ENCODE measurements around the gene VSIG2.

DNA sequence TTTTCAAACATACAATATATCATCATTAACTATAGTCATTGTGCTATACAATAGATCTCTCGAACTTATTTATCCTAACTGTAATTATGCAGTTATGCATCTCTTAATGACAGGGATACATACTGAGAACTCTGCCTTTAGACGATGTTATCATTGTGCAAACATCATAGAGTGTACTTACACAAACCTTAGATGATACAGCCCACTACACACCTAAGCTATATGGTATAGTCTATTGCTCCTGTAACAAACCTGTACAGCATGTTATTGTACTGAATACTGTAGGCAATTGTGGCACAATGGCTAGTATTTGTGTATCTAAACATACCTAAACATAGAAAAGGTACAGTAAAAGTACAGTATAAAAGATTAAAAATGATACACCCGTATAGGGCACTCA, 39.7 kb downstream of the VSIG2 start:
- TF ChIP-seq, protein P1, sequence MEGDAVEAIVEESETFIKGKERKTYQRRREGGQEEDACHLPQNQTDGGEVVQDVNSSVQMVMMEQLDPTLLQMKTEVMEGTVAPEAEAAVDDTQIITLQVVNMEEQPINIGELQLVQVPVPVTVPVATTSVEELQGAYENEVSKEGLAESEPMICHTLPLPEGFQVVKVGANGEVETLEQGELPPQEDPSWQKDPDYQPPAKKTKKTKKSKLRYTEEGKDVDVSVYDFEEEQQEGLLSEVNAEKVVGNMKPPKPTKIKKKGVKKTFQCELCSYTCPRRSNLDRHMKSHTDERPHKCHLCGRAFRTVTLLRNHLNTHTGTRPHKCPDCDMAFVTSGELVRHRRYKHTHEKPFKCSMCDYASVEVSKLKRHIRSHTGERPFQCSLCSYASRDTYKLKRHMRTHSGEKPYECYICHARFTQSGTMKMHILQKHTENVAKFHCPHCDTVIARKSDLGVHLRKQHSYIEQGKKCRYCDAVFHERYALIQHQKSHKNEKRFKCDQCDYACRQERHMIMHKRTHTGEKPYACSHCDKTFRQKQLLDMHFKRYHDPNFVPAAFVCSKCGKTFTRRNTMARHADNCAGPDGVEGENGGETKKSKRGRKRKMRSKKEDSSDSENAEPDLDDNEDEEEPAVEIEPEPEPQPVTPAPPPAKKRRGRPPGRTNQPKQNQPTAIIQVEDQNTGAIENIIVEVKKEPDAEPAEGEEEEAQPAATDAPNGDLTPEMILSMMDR (conservative IDR thresholded peaks at IDR 0.05) = no peak
- no peak for TF ChIP-seq ZFX (IDR thresholded peaks at IDR 0.05)
